GM18867 (cell line): ENCODE results near the gene UPK2.

Source experiments
- ATAC-seq: cut with Tn5 transposase; IDR thresholded peaks from one replicate; pipeline ENCODE4 v1.9.1; 2021; ENCODE audit warnings: mild to moderate bottlenecking, moderate library complexity; ENCODE audit not compliant: unreplicated experiment

Gene UPK2

GRCh38 chr11:118956094-118956846, at the start of gene UPK2:
Gene UPK2, plus strand, starts transcription at chr11:118956298. Its CDS starts 53 bp downstream, at chr11:118956351.
- peak; percentile 76 for ATAC-seq

- no peak for ATAC-seq
These were observed 48.8 kb upstream of the UPK2 start for GRCh38 chr11:118907051-118908042.

- ATAC-seq: no peak
These were observed 47.8 kb upstream of the UPK2 start for GRCh38 chr11:118908264-118908663.

GRCh38 chr11:118908901-118909618, 47.0 kb upstream of the UPK2 start:
- ATAC-seq: no peak

- no peak for ATAC-seq
These were observed 46.3 kb upstream of the UPK2 start for GRCh38 chr11:118909619-118910308.

- ATAC-seq: no peak
These were observed 45.6 kb upstream of the UPK2 start for GRCh38 chr11:118910309-118911112.

GRCh38 chr11:118911113-118911879, 44.8 kb upstream of the UPK2 start:
- ATAC-seq: no peak

GRCh38 chr11:118911880-118912741, 44.0 kb upstream of the UPK2 start:
- ATAC-seq: no peak

GRCh38 chr11:118912742-118913410, 43.2 kb upstream of the UPK2 start:
- ATAC-seq: no peak

GRCh38 chr11:118913411-118914125, 42.5 kb upstream of the UPK2 start:
- no peak for ATAC-seq

GRCh38 chr11:118914178-118914918, 41.8 kb upstream of the UPK2 start:
- ATAC-seq: no peak

- ATAC-seq: no peak
These were observed 41.1 kb upstream of the UPK2 start for GRCh38 chr11:118914987-118915386.

GRCh38 chr11:118915396-118915795, 40.7 kb upstream of the UPK2 start:
- no peak for ATAC-seq

GRCh38 chr11:118915941-118916841, 39.9 kb upstream of the UPK2 start:
- ATAC-seq: no peak

- no peak for ATAC-seq
These were observed 39.2 kb upstream of the UPK2 start for GRCh38 chr11:118916842-118917388.
